ENCODE results near the gene HAUS7. TPM values are rescaled to one million over a fixed set of nuclear protein-coding genes. Genes with fewer than 3 reads are reported as not detected.

HAUS7 gene
- total RNA-seq, 2 experiments from 2014 or later, result 24.4 to 25.6 TPM

- TF ChIP-seq CTCF (IDR thresholded peaks at IDR 0.05), result no peak
- peaks cover 8 to 22% of the 10 kb centered on the region in 2 experiments for H3K27me3 ChIP-seq (ENCODE audit: control insufficient read depth in 1 of 2, insufficient read depth in 2 of 2, low read length in 2 of 2)
- Mint-ChIP-seq H3K27me3 (peaks cover 17% of the 10 kb centered on the region), H3K9me3 (no peaks in the 10 kb centered on the region), H3K36me3 (ENCODE audit: low read depth) (no peaks in the 10 kb centered on the region), H3K4me3 (no peak overlapping the region), H3K4me1 (ENCODE audit: low read depth) (peaks cover 5% of the 10 kb centered on the region), H3K27ac (no peak overlapping the region)
- ChIA-PET POLR2A (no interaction called here), CTCF (interaction anchor here (1.0 kb wide), 1 partner anchor 24 kb away, joined by 3 read pairs; no protein-coding TSS in a partner anchor)
- no peak overlapping the region for H3K4me3 ChIP-seq (ENCODE audit: low read length)
- DNase-seq, result no peak
- intact Hi-C loops (cut with DNase I, micrococcal nuclease), result no loop called here
- peaks cover 4% of the 10 kb centered on the region for H3K4me1 ChIP-seq (ENCODE audit: insufficient read depth, low read length)
- no peaks in the 10 kb centered on the region for H3K9me3 ChIP-seq (ENCODE audit: control insufficient read depth in 1 of 2, insufficient read depth in 1 of 2, low read length in 2 of 2)
- no peak overlapping the region for H3K27ac ChIP-seq (ENCODE audit: low read depth in 1 of 2, low read length in 2 of 2)
- ATAC-seq (ENCODE audit: poor library complexity), result no peak
- H3K36me3 ChIP-seq (ENCODE audit: insufficient read depth, low read length), result no peaks in the 10 kb centered on the region
Observed at GRCh38 chrX:153515435-153515834, 45.1 kb upstream of the HAUS7 start.

DNA sequence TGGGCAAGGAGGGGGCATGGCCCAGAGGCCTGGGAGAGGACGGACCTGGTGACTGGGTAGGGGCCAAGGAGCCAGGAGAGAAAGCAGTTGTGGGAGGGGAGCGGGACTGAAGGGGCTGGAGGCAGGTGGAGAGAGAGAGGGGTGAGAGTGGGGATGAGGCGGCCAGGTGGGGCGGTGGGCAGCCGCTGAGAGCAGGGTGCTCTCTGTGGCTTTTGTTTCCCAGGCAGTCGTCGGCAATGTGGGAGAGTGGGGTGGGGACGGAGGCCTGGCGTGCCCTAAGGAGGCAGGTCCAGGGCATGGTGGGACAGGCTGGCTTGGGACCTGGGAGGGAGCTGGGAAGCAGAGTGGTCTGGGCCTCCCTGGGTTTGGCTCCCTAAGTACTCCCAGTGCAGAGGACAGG is 43.9 kb upstream of the HAUS7 start:
- no peaks in the 10 kb centered on the region for H3K9me3 ChIP-seq (ENCODE audit: control insufficient read depth in 1 of 2, insufficient read depth in 1 of 2, low read length in 2 of 2)
- no peak overlapping the region for H3K27ac Mint-ChIP-seq
- H3K4me3 Mint-ChIP-seq, result no peak overlapping the region
- DNase-seq (no peak), ATAC-seq (ENCODE audit: poor library complexity) (no peak)
- peaks cover 4% of the 10 kb centered on the region for H3K4me1 ChIP-seq (ENCODE audit: insufficient read depth, low read length)
- ChIA-PET CTCF (no interaction called here), POLR2A (no interaction called here)
- intact Hi-C loops (cut with DNase I, micrococcal nuclease), result no loop called here
- H3K9me3 Mint-ChIP-seq, result no peaks in the 10 kb centered on the region
- no peaks in the 10 kb centered on the region for H3K36me3 Mint-ChIP-seq (ENCODE audit: low read depth)
- no peaks in the 10 kb centered on the region for H3K36me3 ChIP-seq (ENCODE audit: insufficient read depth, low read length)
- H3K27ac ChIP-seq (ENCODE audit: low read depth in 1 of 2, low read length in 2 of 2), result no peak overlapping the region
- H3K4me1 Mint-ChIP-seq (ENCODE audit: low read depth), result peaks cover 5% of the 10 kb centered on the region
- TF ChIP-seq CTCF (IDR thresholded peaks at IDR 0.05), result no peak
- peaks cover 8 to 19% of the 10 kb centered on the region in 2 experiments for H3K27me3 ChIP-seq (ENCODE audit: control insufficient read depth in 1 of 2, insufficient read depth in 2 of 2, low read length in 2 of 2)
- H3K4me3 ChIP-seq (ENCODE audit: low read length), result no peak overlapping the region
- peaks cover 17% of the 10 kb centered on the region for H3K27me3 Mint-ChIP-seq

GRCh38 chrX:153513265-153513664 is 42.9 kb upstream of the HAUS7 start:
- DNase-seq, result no peak
- H3K4me3 Mint-ChIP-seq, result no peak overlapping the region
- H3K27ac Mint-ChIP-seq, result no peak overlapping the region
- ChIA-PET CTCF (no interaction called here), POLR2A (no interaction called here)
- ATAC-seq (ENCODE audit: poor library complexity), result no peak
- H3K36me3 Mint-ChIP-seq (ENCODE audit: low read depth), result no peaks in the 10 kb centered on the region
- Histone ChIP-seq H3K36me3 (ENCODE audit: insufficient read depth, low read length) (no peaks in the 10 kb centered on the region), H3K27ac (ENCODE audit: low read depth in 1 of 2, low read length in 2 of 2) (no peak overlapping the region), H3K4me1 (ENCODE audit: insufficient read depth, low read length) (peaks cover 2% of the 10 kb centered on the region), H3K9me3 (ENCODE audit: control insufficient read depth in 1 of 2, insufficient read depth in 1 of 2, low read length in 2 of 2) (no peaks in the 10 kb centered on the region), H3K27me3 (ENCODE audit: control insufficient read depth in 1 of 2, insufficient read depth in 2 of 2, low read length in 2 of 2) (peaks cover 3 to 9% of the 10 kb centered on the region in 2 experiments), H3K4me3 (ENCODE audit: low read length) (no peak overlapping the region)
- H3K4me1 Mint-ChIP-seq (ENCODE audit: low read depth), result peaks cover 5% of the 10 kb centered on the region
- intact Hi-C loops (cut with DNase I, micrococcal nuclease), result no loop called here
- no peaks in the 10 kb centered on the region for H3K9me3 Mint-ChIP-seq
- peaks cover 9% of the 10 kb centered on the region for H3K27me3 Mint-ChIP-seq
- TF ChIP-seq CTCF (IDR thresholded peaks at IDR 0.05), result no peak
